Measurements from ENCODE around the gene ZSCAN5B.

DNA sequence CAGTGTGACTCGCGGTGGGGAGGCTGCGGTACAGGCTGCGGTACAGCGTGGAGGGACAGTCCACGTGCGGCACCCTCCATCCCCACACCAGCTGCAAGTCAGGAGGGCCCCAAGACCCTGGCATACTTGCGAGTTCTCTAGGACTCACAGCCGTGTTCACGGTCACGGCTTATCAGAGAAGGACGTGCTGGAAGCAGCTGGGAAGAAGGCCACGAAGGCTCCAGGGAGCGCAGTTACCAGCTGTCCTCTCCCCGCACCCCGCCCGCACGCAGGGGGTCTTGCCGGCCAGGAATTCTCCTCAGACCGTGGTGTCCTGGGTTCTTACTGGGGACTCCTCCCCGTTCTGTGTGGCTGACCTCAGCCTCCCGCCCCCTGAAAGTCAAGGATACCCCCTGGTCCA, 50.3 kb downstream of the ZSCAN5B start:
- TF ChIP-seq, protein P1, sequence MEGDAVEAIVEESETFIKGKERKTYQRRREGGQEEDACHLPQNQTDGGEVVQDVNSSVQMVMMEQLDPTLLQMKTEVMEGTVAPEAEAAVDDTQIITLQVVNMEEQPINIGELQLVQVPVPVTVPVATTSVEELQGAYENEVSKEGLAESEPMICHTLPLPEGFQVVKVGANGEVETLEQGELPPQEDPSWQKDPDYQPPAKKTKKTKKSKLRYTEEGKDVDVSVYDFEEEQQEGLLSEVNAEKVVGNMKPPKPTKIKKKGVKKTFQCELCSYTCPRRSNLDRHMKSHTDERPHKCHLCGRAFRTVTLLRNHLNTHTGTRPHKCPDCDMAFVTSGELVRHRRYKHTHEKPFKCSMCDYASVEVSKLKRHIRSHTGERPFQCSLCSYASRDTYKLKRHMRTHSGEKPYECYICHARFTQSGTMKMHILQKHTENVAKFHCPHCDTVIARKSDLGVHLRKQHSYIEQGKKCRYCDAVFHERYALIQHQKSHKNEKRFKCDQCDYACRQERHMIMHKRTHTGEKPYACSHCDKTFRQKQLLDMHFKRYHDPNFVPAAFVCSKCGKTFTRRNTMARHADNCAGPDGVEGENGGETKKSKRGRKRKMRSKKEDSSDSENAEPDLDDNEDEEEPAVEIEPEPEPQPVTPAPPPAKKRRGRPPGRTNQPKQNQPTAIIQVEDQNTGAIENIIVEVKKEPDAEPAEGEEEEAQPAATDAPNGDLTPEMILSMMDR (IDR thresholded peaks at IDR 0.05) = no peak
- TF ChIP-seq POLR2A (IDR thresholded peaks at IDR 0.05) = no peak

Measured in thyroid gland (tissue), 4 donors.